Neutrophil (primary cell): ENCODE data around the gene PDE9A.

Experiments used
- H3K27ac ChIP-seq: fragments of 200-600 bp; sonication (generic); 2 replicates; pipeline ENCODE4 v1.5.1; 2016; ENCODE audit warnings: mild to moderate bottlenecking, moderate library complexity
- H3K27me3 ChIP-seq: fragments of 200-600 bp; sonication (generic); 2 replicates; pipeline ENCODE4 v1.6.0; 2016; ENCODE audit warnings: mild to moderate bottlenecking
- H3K36me3 ChIP-seq: fragments of 200-600 bp; sonication (generic); 2 replicates; pipeline ENCODE4 v1.5.1; 2017
- H3K4me1 ChIP-seq, 2 experiments: fragments of 200-600 bp in 1 of 2; sonication (generic) in 1 of 2; 1 replicate in 1 of 2; 2 replicates in 1 of 2; pipeline versions ENCODE4 v1.5.1 to v1.6.1; 2013 to 2016; ENCODE audit warnings: low read depth in 1 of 2, low read length in 1 of 2, mild to moderate bottlenecking in 1 of 2, moderate library complexity in 1 of 2; ENCODE audit not compliant: control insufficient read depth in 1 of 2, insufficient read depth in 1 of 2
- H3K4me3 ChIP-seq, 2 experiments: fragments of 200-600 bp in 1 of 2; sonication (generic) in 1 of 2; 1 replicate in 1 of 2; 2 replicates in 1 of 2; pipeline ENCODE4 v1.5.1; 2013 to 2016; ENCODE audit warnings: low read depth in 1 of 2, low read length in 1 of 2, mild to moderate bottlenecking in 1 of 2, moderate library complexity in 1 of 2
- H3K9me3 ChIP-seq: fragments of 200-600 bp; sonication (generic); 2 replicates; pipeline ENCODE4 v1.5.1; 2016
- CTCF ChIP-seq: fragments of 200-600 bp; sonication (generic); IDR thresholded peaks from 2 replicates; pipeline ENCODE4 v1.5.1; 2016; ENCODE audit warnings: antibody characterized with exemption

Gene PDE9A

GRCh38 chr21:42734323-42734971 lies 81.0 kb downstream of the PDE9A start:
- no peaks in the 10 kb centered on the region for H3K36me3 ChIP-seq
- H3K9me3 ChIP-seq, result no peaks in the 10 kb centered on the region
- H3K4me3 ChIP-seq, result no peak overlapping the region
- TF ChIP-seq CTCF, result no peak
- peaks cover 30 to 42% of the 10 kb centered on the region in 2 experiments for H3K4me1 ChIP-seq
- peak overlapping the region; percentile 77 for H3K27ac ChIP-seq
- no peaks in the 10 kb centered on the region for H3K27me3 ChIP-seq

GRCh38 chr21:42735061-42735460 lies 81.6 kb downstream of the PDE9A start:
- no peak for TF ChIP-seq CTCF
- no peaks in the 10 kb centered on the region for H3K9me3 ChIP-seq
- no peak overlapping the region for H3K4me3 ChIP-seq
- no peaks in the 10 kb centered on the region for H3K36me3 ChIP-seq
- peak overlapping the region; percentile 77 for H3K27ac ChIP-seq
- peaks cover 30 to 42% of the 10 kb centered on the region in 2 experiments for H3K4me1 ChIP-seq
- H3K27me3 ChIP-seq, result no peaks in the 10 kb centered on the region

GRCh38 chr21:42735944-42736343 lies 82.5 kb downstream of the PDE9A start:
- no peak overlapping the region for H3K4me3 ChIP-seq
- no peaks in the 10 kb centered on the region for H3K27me3 ChIP-seq
- H3K9me3 ChIP-seq, result no peaks in the 10 kb centered on the region
- TF ChIP-seq CTCF, result no peak
- no peaks in the 10 kb centered on the region for H3K36me3 ChIP-seq
- peaks cover 30 to 42% of the 10 kb centered on the region in 2 experiments for H3K4me1 ChIP-seq
- no peak overlapping the region for H3K27ac ChIP-seq

- TF ChIP-seq CTCF, result no peak
- Histone ChIP-seq H3K27ac (peak overlapping the region; percentile 98), H3K9me3 (no peaks in the 10 kb centered on the region), H3K4me1 (peaks cover 30 to 42% of the 10 kb centered on the region in 2 experiments), H3K36me3 (no peaks in the 10 kb centered on the region), H3K4me3 (no peak overlapping the region), H3K27me3 (no peaks in the 10 kb centered on the region)
These were observed 83.4 kb downstream of the PDE9A start for GRCh38 chr21:42736646-42737350.

- no peaks in the 10 kb centered on the region for H3K27me3 ChIP-seq
- peak overlapping the region; percentile 13 to 34 for H3K4me3 ChIP-seq
- H3K4me1 ChIP-seq, result peaks cover 30 to 42% of the 10 kb centered on the region in 2 experiments
- no peaks in the 10 kb centered on the region for H3K36me3 ChIP-seq
- H3K9me3 ChIP-seq, result no peaks in the 10 kb centered on the region
- H3K27ac ChIP-seq, result peak overlapping the region; percentile 98
- TF ChIP-seq CTCF, result no peak
These were observed 84.7 kb downstream of the PDE9A start for GRCh38 chr21:42737951-42738590.
